Kidney (tissue), 14 donors: ENCODE results near the gene SPIRE1. TPM values are rescaled to one million over a fixed set of nuclear protein-coding genes. Genes with fewer than 3 reads are reported as not detected.

Experiments used
- DNase-seq, 5 donors: peaks; one replicate each; pipeline ENCODE4 v3.0.0-alpha.2; 2013 to 2020
- FAIRE-seq: peaks from 2 replicates; lab custom pipeline; 2012; peaks lifted over from hg19 to GRCh38; lab: Jason Lieb, UNC
- H3K27ac ChIP-seq, 2 donors: one replicate each; pipeline ENCODE4 v1.7.0; 2013; ENCODE audit warnings: low read depth in 2 of 2, low read length in 2 of 2, inconsistent platforms in 1 of 2
- H3K27me3 ChIP-seq: one replicate; pipeline ENCODE4 v1.7.1; 2013; ENCODE audit warnings: low read length, inconsistent platforms; ENCODE audit not compliant: control insufficient read depth, insufficient read depth
- H3K36me3 ChIP-seq, 3 donors: one replicate each; pipeline versions ENCODE4 v1.7.0 to v1.7.1; 2013; ENCODE audit warnings: low read length in 3 of 3, control low read depth in 1 of 3, inconsistent platforms in 1 of 3; ENCODE audit not compliant: insufficient read depth in 3 of 3, control insufficient read depth in 2 of 3
- H3K4me1 ChIP-seq, 3 donors: one replicate each; pipeline versions ENCODE4 v1.7.0 to v1.7.1; 2013; ENCODE audit warnings: low read length in 3 of 3, inconsistent platforms in 1 of 3, low read depth in 1 of 3; ENCODE audit not compliant: control insufficient read depth in 2 of 3, insufficient read depth in 2 of 3
- H3K4me3 ChIP-seq, 3 donors: one replicate each; pipeline versions ENCODE4 v1.7.0 to v1.8.1; 2013; ENCODE audit warnings: low read length in 3 of 3, control low read depth in 1 of 3, inconsistent platforms in 1 of 3
- H3K9ac ChIP-seq, 3 donors: one replicate each; pipeline versions ENCODE4 v1.7.0 to v1.7.1; 2013; ENCODE audit warnings: low read length in 3 of 3, control low read depth in 1 of 3, inconsistent platforms in 1 of 3
- H3K9me3 ChIP-seq, 3 donors: one replicate each; pipeline versions ENCODE4 v1.7.0 to v1.7.1; 2013; ENCODE audit warnings: low read length in 3 of 3, control low read depth in 1 of 3, inconsistent platforms in 1 of 3; ENCODE audit not compliant: control insufficient read depth in 2 of 3, insufficient read depth in 1 of 3
- intact Hi-C: fragments of 100-400 bp; cut with DNase I; formaldehyde crosslinking; loops from one replicate; pipeline ENCODE4 v1.11.1; 2022
- polyA plus RNA-seq: library from polyadenylated mRNA; stranded (reverse); fragments of 350-450 nt; fragmentation: Illumina TruSeq; extraction: RNeasy Lipid Tissue Mini Kit (QIAGEN cat#74804); gene quantifications from one replicate; pipeline ENCODE4 v1.2.3, GENCODE V29; 2014; ENCODE audit warnings: low read depth, low replicate concordance; ENCODE audit not compliant: insufficient read depth
- total RNA-seq: library from RNA; stranded (reverse); fragmentation: NEBNext Ultra II Directional; extraction: Animal tissue kit (Norgen Biotek cat#: 25700); gene quantifications from one replicate; pipeline ENCODE4 v1.2.1, GENCODE V29; 2021
- TF ChIP-seq, protein P1 (sequence below): IDR thresholded peaks from 3 replicates; pipeline ENCODE4 v1.5.1; 2012; ENCODE audit warnings: mild to moderate bottlenecking, moderate library complexity, borderline replicate concordance; ENCODE audit not compliant: insufficient read depth; ENCODE audit errors: extremely low read depth
- donor health status: control.
- donor health status: control.
- donor health status: control.
- donor health status: control.
- donor health status: control.
- donor health status: DM: yes; HTN: yes; CAD: no.
- donor health status: Normal renal cell carcinoma (clear cell type).

Gene SPIRE1
- total and polyA plus RNA-seq, 2 donors from 2014 or later, result 12.3 to 35.1 TPM

DNA sequence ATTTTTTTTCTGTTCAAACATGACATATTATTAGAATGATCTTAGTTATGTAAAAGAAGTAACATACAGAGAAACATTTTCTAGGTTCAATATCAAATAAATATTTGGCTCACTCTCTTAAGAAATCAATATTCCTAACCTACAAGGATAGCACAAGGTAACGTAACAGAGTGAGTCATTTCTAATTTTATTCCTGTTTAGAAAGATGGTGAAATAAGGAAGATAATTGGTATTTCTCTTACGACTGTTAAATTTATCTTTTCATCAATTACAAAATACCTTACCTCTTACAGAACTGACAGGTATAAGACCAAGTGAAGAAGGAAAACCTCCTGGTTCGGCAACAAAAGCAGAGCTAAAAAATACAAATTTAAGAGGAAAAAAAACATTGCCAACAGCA is 205.1 kb downstream of the SPIRE1 start:
- Histone ChIP-seq H3K9ac (no peak overlapping the region), H3K36me3 (peaks cover 0 to 11% (median 4%) of the 10 kb centered on the region in 3 donors)

DNA sequence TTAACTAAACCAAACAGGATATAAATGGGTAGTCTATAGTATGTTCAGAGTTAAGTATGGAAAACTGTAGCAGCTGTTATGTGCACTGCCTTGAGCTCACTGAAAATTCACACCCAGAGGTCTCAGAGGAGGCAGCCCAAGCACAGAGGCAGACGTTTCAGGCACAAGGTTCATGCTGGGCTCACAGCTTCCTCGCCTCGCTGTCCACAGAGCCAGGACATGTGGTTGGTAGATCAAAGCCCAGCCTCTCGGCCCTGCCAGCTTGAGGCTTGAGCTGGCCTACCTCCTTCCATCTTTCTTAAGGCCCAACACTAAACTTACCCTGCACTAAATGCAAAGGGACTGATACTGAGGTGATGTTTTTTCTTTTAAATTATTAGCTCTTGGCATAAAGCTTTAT is 206.5 kb downstream of the SPIRE1 start:
- no peak overlapping the region for H3K4me3 ChIP-seq
- FAIRE-seq (no peak), DNase-seq (no peak)
- no peak overlapping the region for H3K9ac ChIP-seq
- H3K27me3 ChIP-seq, result no peaks in the 10 kb centered on the region
- H3K27ac ChIP-seq, result no peak overlapping the region
- no peaks in the 10 kb centered on the region for H3K4me1 ChIP-seq
- no peaks in the 10 kb centered on the region for H3K9me3 ChIP-seq
- TF ChIP-seq, protein P1, sequence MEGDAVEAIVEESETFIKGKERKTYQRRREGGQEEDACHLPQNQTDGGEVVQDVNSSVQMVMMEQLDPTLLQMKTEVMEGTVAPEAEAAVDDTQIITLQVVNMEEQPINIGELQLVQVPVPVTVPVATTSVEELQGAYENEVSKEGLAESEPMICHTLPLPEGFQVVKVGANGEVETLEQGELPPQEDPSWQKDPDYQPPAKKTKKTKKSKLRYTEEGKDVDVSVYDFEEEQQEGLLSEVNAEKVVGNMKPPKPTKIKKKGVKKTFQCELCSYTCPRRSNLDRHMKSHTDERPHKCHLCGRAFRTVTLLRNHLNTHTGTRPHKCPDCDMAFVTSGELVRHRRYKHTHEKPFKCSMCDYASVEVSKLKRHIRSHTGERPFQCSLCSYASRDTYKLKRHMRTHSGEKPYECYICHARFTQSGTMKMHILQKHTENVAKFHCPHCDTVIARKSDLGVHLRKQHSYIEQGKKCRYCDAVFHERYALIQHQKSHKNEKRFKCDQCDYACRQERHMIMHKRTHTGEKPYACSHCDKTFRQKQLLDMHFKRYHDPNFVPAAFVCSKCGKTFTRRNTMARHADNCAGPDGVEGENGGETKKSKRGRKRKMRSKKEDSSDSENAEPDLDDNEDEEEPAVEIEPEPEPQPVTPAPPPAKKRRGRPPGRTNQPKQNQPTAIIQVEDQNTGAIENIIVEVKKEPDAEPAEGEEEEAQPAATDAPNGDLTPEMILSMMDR, result no peak
- intact Hi-C loops, result no loop called here
- peaks cover 0 to 16% (median 4%) of the 10 kb centered on the region in 3 donors for H3K36me3 ChIP-seq

More for the DNA sequence above, 205.1 kb downstream of the SPIRE1 start:
- no peak for DNase-seq
- Histone ChIP-seq H3K4me3 (no peak overlapping the region), H3K4me1 (no peaks in the 10 kb centered on the region), H3K27me3 (no peaks in the 10 kb centered on the region), H3K9me3 (no peaks in the 10 kb centered on the region), H3K27ac (no peak overlapping the region)
- no peak for FAIRE-seq
- intact Hi-C loops, result no loop called here
- TF ChIP-seq, protein P1, result no peak

DNA sequence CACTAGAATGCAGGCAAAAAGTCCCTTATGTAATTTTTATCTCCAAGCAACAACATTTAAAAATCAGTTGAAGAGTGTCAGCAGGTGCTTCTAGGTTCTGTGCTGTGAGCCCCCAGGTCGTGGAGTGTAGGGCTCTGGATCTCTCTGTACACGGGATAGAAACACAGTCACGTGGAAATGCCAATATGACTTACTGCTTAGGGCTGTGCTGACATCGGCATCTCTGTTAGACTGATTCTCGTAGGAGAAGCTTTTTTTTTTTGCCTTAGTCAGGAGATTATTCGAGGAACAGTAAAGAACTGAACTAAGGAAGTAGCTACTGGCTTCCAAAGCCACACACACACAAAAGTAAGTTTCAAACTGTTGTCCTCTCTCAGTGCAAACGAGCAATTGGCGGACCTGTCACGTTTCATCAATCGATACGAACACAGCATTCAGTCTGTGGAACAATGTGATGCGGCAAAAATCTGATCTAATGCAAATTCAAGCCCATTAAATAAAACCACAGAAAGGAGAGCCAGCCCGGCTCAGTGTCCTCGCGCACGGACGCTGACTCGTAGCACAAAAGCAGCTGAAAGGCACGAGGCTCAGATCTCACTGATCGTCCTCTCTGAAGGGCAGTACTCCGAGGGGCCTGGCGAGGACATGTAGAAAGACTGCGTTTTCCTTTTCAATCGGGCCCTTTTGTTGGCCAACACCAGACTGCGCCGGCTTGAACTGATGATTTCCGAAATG is 208.7 kb downstream of the SPIRE1 start:
- FAIRE-seq (no peak), DNase-seq (no peak)
- Histone ChIP-seq H3K27ac (no peak overlapping the region), H3K27me3 (no peaks in the 10 kb centered on the region), H3K4me3 (no peak overlapping the region), H3K4me1 (no peaks in the 10 kb centered on the region), H3K9ac (no peak overlapping the region), H3K36me3 (peaks cover 0 to 16% (median 4%) of the 10 kb centered on the region in 3 donors), H3K9me3 (peaks cover 0 to 2% (median 0%) of the 10 kb centered on the region in 3 donors)
- intact Hi-C loops, result no loop called here
- TF ChIP-seq, protein P1, result no peak
